ENCODE data around the gene STOML2. TPM values are rescaled to one million over a fixed set of nuclear protein-coding genes. Genes with fewer than 3 reads are reported as not detected.

Gene STOML2
- total and polyA plus RNA-seq, 4 experiments from 2014 or later = 42.9 to 140 (median 68.9) TPM

GRCh38 chr9:35134920-35135319 lies 32.0 kb upstream of the STOML2 start:
- Mint-ChIP-seq H3K4me3 (no peak overlapping the region), H3K27ac (no peak overlapping the region), H3K36me3 (no peaks in the 10 kb centered on the region), H3K4me1 (no peaks in the 10 kb centered on the region), H3K27me3 (peaks cover 0 to 2% of the 10 kb centered on the region in 2 donors), H3K9me3 (peaks cover 0 to 9% (median 2%) of the 10 kb centered on the region in 8 donors)
- Histone ChIP-seq H3K36me3 (ENCODE audit: insufficient read depth, low read length) (no peaks in the 10 kb centered on the region), H3K27ac (ENCODE audit: low read depth, low read length) (no peak overlapping the region), H3K4me3 (ENCODE audit: low read length in 2 of 2) (no peak overlapping the region), H3K4me1 (ENCODE audit: insufficient read depth, low read length) (no peaks in the 10 kb centered on the region), H3K27me3 (ENCODE audit: insufficient read depth, low read length) (no peaks in the 10 kb centered on the region), H3K9me3 (ENCODE audit: control insufficient read depth in 1 of 2, low read length in 2 of 2) (no peaks in the 10 kb centered on the region)
- CTCF ChIA-PET (ENCODE audit: partially characterized antibody) = interaction anchor here (1.2 to 2.0 kb wide), 3 partner anchors 14 to 235 kb away, joined by 4 to 7 read pairs (median 5); no protein-coding TSS in a partner anchor
- POLR2A ChIA-PET (ENCODE audit: partially characterized antibody) = no interaction called here
- intact Hi-C loops (cut with micrococcal nuclease) = no loop called here
- DNase-seq = no peak

GRCh38 chr9:35116898-35117551 lies 14.1 kb upstream of the STOML2 start:
- peaks cover 42% of the 10 kb centered on the region for H3K4me1 ChIP-seq (ENCODE audit: insufficient read depth, low read length)
- H3K4me3 ChIP-seq (ENCODE audit: low read length in 2 of 2) = peak overlapping the region; percentile 86 to 88
- Mint-ChIP-seq H3K36me3 (peaks cover 0 to 4% of the 10 kb centered on the region in 2 donors), H3K4me1 (peaks cover 29 to 47% (median 35%) of the 10 kb centered on the region in 4 donors), H3K4me3 (peak overlapping the region; percentile 89 to 95 (median 93)), H3K27me3 (no peaks in the 10 kb centered on the region), H3K27ac (peak overlapping the region; percentile 92 to 99 (median 96)), H3K9me3 (no peaks in the 10 kb centered on the region)
- POLR2A ChIA-PET (ENCODE audit: partially characterized antibody) = interaction anchor here (0.6 to 1.6 kb wide), 4 partner anchors 14 to 142 kb away, joined by 3 to 4 read pairs (median 3); partner anchors contain the start of genes STOML2 and VCP
- intact Hi-C loops (cut with micrococcal nuclease) = loop anchor here (1.0 to 5.0 kb wide), 14 partner anchors 14 to 710 kb away; partner anchors contain the start of genes CREB3, DNAJB5, HINT2 and PIGO
- H3K9me3 ChIP-seq (ENCODE audit: control insufficient read depth in 1 of 2, low read length in 2 of 2) = no peaks in the 10 kb centered on the region
- peak; percentile 86 to 91 (median 89) for DNase-seq
- no peaks in the 10 kb centered on the region for H3K27me3 ChIP-seq (ENCODE audit: insufficient read depth, low read length)
- no peaks in the 10 kb centered on the region for H3K36me3 ChIP-seq (ENCODE audit: insufficient read depth, low read length)
- peak overlapping the region; percentile 68 for H3K27ac ChIP-seq (ENCODE audit: low read depth, low read length)
- CTCF ChIA-PET (ENCODE audit: partially characterized antibody) = interaction anchor here (0.6 to 3.3 kb wide), 18 partner anchors 9 to 765 kb away, joined by 3 to 41 read pairs (median 4); partner anchors contain the start of gene STOML2

GRCh38 chr9:35116539-35116897 lies 13.6 kb upstream of the STOML2 start:
- peaks cover 0 to 4% of the 10 kb centered on the region in 2 donors for H3K36me3 Mint-ChIP-seq
- peak overlapping the region; percentile 92 to 99 (median 96) for H3K27ac Mint-ChIP-seq
- peaks cover 47% of the 10 kb centered on the region for H3K4me1 ChIP-seq (ENCODE audit: insufficient read depth, low read length)
- no peaks in the 10 kb centered on the region for H3K9me3 ChIP-seq (ENCODE audit: control insufficient read depth in 1 of 2, low read length in 2 of 2)
- H3K9me3 Mint-ChIP-seq = no peaks in the 10 kb centered on the region
- ChIA-PET POLR2A (ENCODE audit: partially characterized antibody) (interaction anchor here (0.6 to 3.6 kb wide), 5 partner anchors 13 to 143 kb away, joined by 3 to 46 read pairs (median 4); partner anchors contain the start of genes PIGO, STOML2 and VCP), CTCF (ENCODE audit: partially characterized antibody) (interaction anchor here (0.9 to 3.3 kb wide), 18 partner anchors 8 to 765 kb away, joined by 3 to 41 read pairs (median 4); partner anchors contain the start of genes STOML2 and UNC13B)
- peak overlapping the region; percentile 86 to 88 for H3K4me3 ChIP-seq (ENCODE audit: low read length in 2 of 2)
- peaks cover 34 to 52% (median 40%) of the 10 kb centered on the region in 4 donors for H3K4me1 Mint-ChIP-seq
- no peaks in the 10 kb centered on the region for H3K27me3 ChIP-seq (ENCODE audit: insufficient read depth, low read length)
- peak overlapping the region; percentile 89 to 95 (median 93) for H3K4me3 Mint-ChIP-seq
- DNase-seq = no peak
- H3K27me3 Mint-ChIP-seq = no peaks in the 10 kb centered on the region
- H3K27ac ChIP-seq (ENCODE audit: low read depth, low read length) = peak overlapping the region; percentile 68
- no peaks in the 10 kb centered on the region for H3K36me3 ChIP-seq (ENCODE audit: insufficient read depth, low read length)
- intact Hi-C loops (cut with micrococcal nuclease) = loop anchor here (1.0 to 5.0 kb wide), 14 partner anchors 13 to 710 kb away; partner anchors contain the start of genes CREB3, DNAJB5, HINT2 and PIGO

GRCh38 chr9:35115680-35116538 lies 13.0 kb upstream of the STOML2 start, which contains the start of gene ATOSB:
TSS of gene ATOSB (minus strand) at chr9:35115862. CDS start at chr9:35108274, 7,588 bp downstream.
- Histone ChIP-seq H3K27ac (ENCODE audit: low read depth, low read length) (peak within 1 kb of the TSS; percentile 68), H3K9me3 (ENCODE audit: control insufficient read depth in 1 of 2, low read length in 2 of 2) (no peaks in the 10 kb centered on the region), H3K4me3 (ENCODE audit: low read length in 2 of 2) (peak within 1 kb of the TSS; percentile 86 to 88), H3K4me1 (ENCODE audit: insufficient read depth, low read length) (peaks cover 50% of the 10 kb centered on the region), H3K36me3 (ENCODE audit: insufficient read depth, low read length) (no peaks in the 10 kb centered on the region), H3K27me3 (ENCODE audit: insufficient read depth, low read length) (no peaks in the 10 kb centered on the region)
- peaks cover 39 to 58% (median 43%) of the 10 kb centered on the region in 4 donors for H3K4me1 Mint-ChIP-seq
- H3K27me3 Mint-ChIP-seq = no peaks in the 10 kb centered on the region
- H3K9me3 Mint-ChIP-seq = no peaks in the 10 kb centered on the region
- intact Hi-C loops (cut with micrococcal nuclease) = loop anchor here (1.0 to 5.0 kb wide), 14 partner anchors 13 to 711 kb away; partner anchors contain the start of genes CREB3, DNAJB5, HINT2 and PIGO
- DNase-seq = peak; percentile 88 to 96 (median 90)
- peaks cover 0 to 4% of the 10 kb centered on the region in 2 donors for H3K36me3 Mint-ChIP-seq
- ChIA-PET POLR2A (ENCODE audit: partially characterized antibody) (interaction anchor here (0.7 to 3.6 kb wide), 7 partner anchors 12 to 698 kb away, joined by 3 to 46 read pairs (median 3); partner anchors contain the start of genes PIGO, STOML2 and VCP), CTCF (ENCODE audit: partially characterized antibody) (interaction anchor here (0.8 to 3.3 kb wide), 14 partner anchors 8 to 766 kb away, joined by 3 to 41 read pairs (median 6); partner anchors contain the start of genes PIGO, STOML2 and UNC13B)
- H3K27ac Mint-ChIP-seq = peak within 1 kb of the TSS; percentile 92 to 99 (median 96)
- H3K4me3 Mint-ChIP-seq = peak within 1 kb of the TSS; percentile 89 to 95 (median 93)

- DNase-seq = peak in 4 of 5 donors; percentile 34 to 71 (median 35)
- H3K4me1 Mint-ChIP-seq = peaks cover 42 to 65% (median 50%) of the 10 kb centered on the region in 4 donors
- H3K36me3 Mint-ChIP-seq = peaks cover 0 to 4% of the 10 kb centered on the region in 2 donors
- H3K4me3 Mint-ChIP-seq = peak overlapping the region; percentile 89 to 95 (median 93)
- no peaks in the 10 kb centered on the region for H3K9me3 Mint-ChIP-seq
- Histone ChIP-seq H3K4me3 (ENCODE audit: low read length in 2 of 2) (peak overlapping the region; percentile 86 to 88), H3K27ac (ENCODE audit: low read depth, low read length) (peak overlapping the region; percentile 68), H3K36me3 (ENCODE audit: insufficient read depth, low read length) (no peaks in the 10 kb centered on the region), H3K27me3 (ENCODE audit: insufficient read depth, low read length) (no peaks in the 10 kb centered on the region), H3K9me3 (ENCODE audit: control insufficient read depth in 1 of 2, low read length in 2 of 2) (no peaks in the 10 kb centered on the region), H3K4me1 (ENCODE audit: insufficient read depth, low read length) (peaks cover 58% of the 10 kb centered on the region)
- CTCF ChIA-PET (ENCODE audit: partially characterized antibody) = interaction anchor here (0.8 to 3.3 kb wide), 10 partner anchors 9 to 767 kb away, joined by 3 to 41 read pairs (median 7); partner anchors contain the start of genes FANCG, PIGO and UNC13B
- no peaks in the 10 kb centered on the region for H3K27me3 Mint-ChIP-seq
- intact Hi-C loops (cut with micrococcal nuclease) = loop anchor here (5.0 kb wide), 3 partner anchors 532 to 632 kb away; partner anchors contain the start of genes CCDC107, GBA2, RGP1 and RMRP
- POLR2A ChIA-PET (ENCODE audit: partially characterized antibody) = interaction anchor here (0.7 to 3.6 kb wide), 7 partner anchors 11 to 699 kb away, joined by 3 to 46 read pairs (median 3); partner anchors contain the start of genes PIGO, STOML2 and VCP
- H3K27ac Mint-ChIP-seq = peak overlapping the region; percentile 92 to 99 (median 96)
Observed at GRCh38 chr9:35114840-35115628, 12.1 kb upstream of the STOML2 start.
